Measurements from ENCODE around the gene TLR7.

The TLR7 gene

GRCh38 chrX:12891171-12891570 is 24.3 kb downstream of the TLR7 start:
- no peak for DNase-seq (ENCODE audit: low spot score)

- no peak for DNase-seq (ENCODE audit: low spot score)
Observed at GRCh38 chrX:12891915-12892506, 25.1 kb downstream of the TLR7 start.

- DNase-seq (ENCODE audit: low spot score): no peak
Observed at GRCh38 chrX:12892716-12893115, 25.8 kb downstream of the TLR7 start.

- DNase-seq (ENCODE audit: low spot score): peak; percentile 33
Observed at GRCh38 chrX:12894074-12895030, 27.5 kb downstream of the TLR7 start.

GRCh38 chrX:12895866-12896265 is 29.0 kb downstream of the TLR7 start:
- DNase-seq (ENCODE audit: low spot score): no peak

GRCh38 chrX:12896935-12897334 is 30.1 kb downstream of the TLR7 start:
- no peak for DNase-seq (ENCODE audit: low spot score)

GRCh38 chrX:12898073-12898472 is 31.2 kb downstream of the TLR7 start:
- DNase-seq (ENCODE audit: low spot score): no peak

- DNase-seq (ENCODE audit: low spot score): no peak
Observed at GRCh38 chrX:12899506-12899905, 32.6 kb downstream of the TLR7 start.

- peak; percentile 28 for DNase-seq (ENCODE audit: low spot score)
Observed at GRCh38 chrX:12901486-12901885, 34.6 kb downstream of the TLR7 start.

- no peak for DNase-seq (ENCODE audit: low spot score)
Observed at GRCh38 chrX:12903646-12904045, 36.8 kb downstream of the TLR7 start.

- DNase-seq (ENCODE audit: low spot score): no peak
Observed at GRCh38 chrX:12906046-12906761, 39.3 kb downstream of the TLR7 start, which contains the start of gene TLR8. Gene TLR8, plus strand, starts transcription at chrX:12906620. Its CDS starts 87 bp downstream, at chrX:12906707.

- DNase-seq (ENCODE audit: low spot score): peak; percentile 1
Observed at GRCh38 chrX:12910423-12911121, 43.7 kb downstream of the TLR7 start.

GRCh38 chrX:12911122-12911470 is 44.2 kb downstream of the TLR7 start:
- DNase-seq (ENCODE audit: low spot score): no peak

- DNase-seq (ENCODE audit: low spot score): no peak
Observed at GRCh38 chrX:12912791-12913482, 46.1 kb downstream of the TLR7 start.

GRCh38 chrX:12917753-12918152 is 50.9 kb downstream of the TLR7 start:
- no peak for DNase-seq (ENCODE audit: low spot score)

- DNase-seq (ENCODE audit: low spot score): no peak
Observed at GRCh38 chrX:12919051-12919450, 52.2 kb downstream of the TLR7 start.

- DNase-seq (ENCODE audit: low spot score): no peak
Observed at GRCh38 chrX:12919620-12920019, 52.7 kb downstream of the TLR7 start.

- no peak for DNase-seq (ENCODE audit: low spot score)
Observed at GRCh38 chrX:12920990-12921389, 54.1 kb downstream of the TLR7 start.

GRCh38 chrX:12921886-12922598 is 55.2 kb downstream of the TLR7 start:
- DNase-seq (ENCODE audit: low spot score): no peak

- no peak for DNase-seq (ENCODE audit: low spot score)
Observed at GRCh38 chrX:12922599-12922919, 55.7 kb downstream of the TLR7 start.

GRCh38 chrX:12929701-12930100 is 62.8 kb downstream of the TLR7 start:
- DNase-seq (ENCODE audit: low spot score): no peak
